Stimulated activated CD4-positive, alpha-beta T cell treated with anti-CD3 and anti-CD28 coated beads, Interleukin-15, amount 100 ng/mL, for 24 hours (primary cell): ENCODE data around the gene DNASE1L3.

Experiments used
- DNase-seq: peaks from one replicate; pipeline ENCODE4 v3.0.0-alpha.2; 2020

Gene DNASE1L3

DNA sequence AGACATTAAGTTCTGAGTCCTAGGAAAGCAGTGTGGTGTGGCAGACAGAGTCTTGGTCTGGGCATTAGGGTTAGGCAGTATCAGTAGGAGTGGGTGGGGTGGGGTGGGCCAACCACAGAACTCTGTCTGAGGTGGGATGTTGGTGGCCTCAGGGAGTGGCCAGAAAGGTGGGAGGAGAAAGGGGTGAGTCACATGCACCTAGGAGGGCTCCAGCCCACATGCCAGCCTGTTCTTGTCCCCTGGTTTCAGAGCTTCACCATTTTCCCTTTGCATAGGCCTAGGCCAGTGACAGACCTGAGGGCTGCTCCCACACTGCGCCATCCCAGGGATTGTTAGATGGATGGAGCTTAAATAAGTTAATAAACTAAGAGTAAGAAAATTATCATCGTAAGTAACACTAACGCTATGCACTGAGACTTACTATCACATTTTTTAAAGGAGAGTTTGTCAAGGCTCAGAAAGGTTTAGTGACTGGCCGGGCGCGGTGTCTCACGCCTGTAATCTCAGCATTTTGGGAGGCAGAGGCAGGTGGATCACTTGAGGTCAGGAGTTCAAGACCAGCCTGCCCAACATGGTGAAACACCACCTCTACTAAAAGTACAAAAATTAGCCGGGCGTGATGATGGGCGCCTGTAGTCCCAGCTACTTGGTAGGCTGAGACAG, 33.8 kb downstream of the DNASE1L3 start:
- DNase-seq: no peak

DNA sequence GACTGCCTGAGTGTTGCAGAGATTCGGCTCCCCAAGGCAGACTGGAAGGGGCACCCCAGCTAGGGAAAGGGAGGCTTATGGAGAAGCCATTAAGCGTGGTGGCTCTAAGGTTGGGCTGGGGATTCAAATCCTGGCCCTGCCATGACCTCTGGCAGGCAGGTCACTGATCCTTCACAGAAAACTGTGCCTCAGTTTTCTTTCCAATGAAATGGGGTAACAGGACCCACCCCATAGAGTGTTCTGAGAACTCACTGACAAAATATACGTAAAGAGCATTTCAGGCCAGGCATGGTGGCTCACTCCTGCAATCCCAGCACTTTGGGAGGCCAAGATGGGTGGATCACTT, 34.6 kb downstream of the DNASE1L3 start:
- DNase-seq: no peak

GRCh38 chr3:58175437-58176184, 35.2 kb downstream of the DNASE1L3 start:
- no peak for DNase-seq

GRCh38 chr3:58175187-58175436, 35.7 kb downstream of the DNASE1L3 start:
- no peak for DNase-seq

- peak; percentile 46 for DNase-seq
These were observed 36.9 kb downstream of the DNASE1L3 start for GRCh38 chr3:58173669-58174398.

DNA sequence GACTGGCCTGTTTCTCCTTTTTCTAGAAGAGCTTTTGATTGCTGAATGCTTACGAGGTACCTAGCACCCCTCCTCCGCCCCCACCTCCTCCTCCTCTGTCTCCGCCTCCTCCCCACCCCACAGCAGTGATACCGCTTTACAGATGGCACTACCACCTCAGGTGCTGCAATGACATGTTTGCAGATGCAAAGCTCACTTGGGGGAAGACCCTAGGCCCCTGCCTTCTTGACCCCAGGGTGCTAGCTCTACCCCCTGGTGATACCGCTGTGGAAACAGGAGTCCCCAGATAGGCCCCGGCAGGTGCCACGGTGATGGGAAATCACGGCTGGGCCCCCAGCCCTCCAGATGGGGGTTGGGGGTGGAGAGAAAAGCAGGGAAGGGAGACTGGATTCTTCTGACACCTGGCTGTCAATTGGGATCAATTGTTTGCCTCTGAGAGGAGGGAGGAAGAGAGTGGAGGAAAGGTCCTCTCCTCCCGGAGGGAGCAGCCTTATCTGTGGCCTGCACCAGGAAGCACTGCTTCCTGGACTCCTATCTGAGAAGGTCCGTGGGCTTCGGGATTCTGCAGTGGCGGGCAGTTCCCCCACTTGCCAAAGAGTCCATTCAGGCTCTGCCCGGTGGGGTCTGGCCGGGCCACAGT, 37.6 kb downstream of the DNASE1L3 start:
- no peak for DNase-seq

DNA sequence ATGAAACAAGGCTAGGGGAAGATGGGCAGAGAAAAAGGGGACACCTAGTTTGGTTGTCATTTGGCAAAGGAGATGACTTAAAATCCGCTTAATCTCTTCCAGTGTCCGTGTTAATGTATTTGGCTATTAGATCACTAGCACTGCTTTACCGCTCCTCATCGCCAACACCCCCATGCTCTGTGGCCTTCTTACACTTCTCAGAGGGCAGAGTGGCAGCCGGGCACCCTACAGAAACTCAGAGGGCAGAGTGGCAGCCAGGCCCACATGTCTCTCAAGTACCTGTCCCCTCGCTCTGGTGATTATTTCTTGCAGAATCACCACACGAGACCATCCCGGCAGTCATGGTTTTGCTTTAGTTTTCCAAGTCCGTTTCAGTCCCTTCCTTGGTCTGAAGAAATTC, 39.6 kb downstream of the DNASE1L3 start:
- DNase-seq: no peak

DNA sequence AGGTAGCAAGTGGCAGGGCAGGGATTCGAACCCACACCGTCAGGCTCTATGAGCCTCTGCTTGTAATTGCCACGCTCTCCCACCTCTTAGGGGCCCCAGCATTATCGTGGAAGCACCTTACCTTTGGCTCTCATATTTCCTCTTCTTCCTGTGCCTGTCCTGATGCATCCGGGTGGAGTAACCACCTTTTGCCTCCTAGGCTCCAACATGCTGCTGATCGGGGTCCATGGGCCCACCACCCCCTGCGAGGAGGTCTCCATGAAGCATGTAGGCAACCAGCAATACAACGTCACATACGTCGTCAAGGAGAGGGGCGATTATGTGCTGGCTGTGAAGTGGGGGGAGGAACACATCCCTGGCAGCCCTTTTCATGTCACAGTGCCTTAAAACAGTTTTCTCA, 40.4 kb downstream of the DNASE1L3 start:
- DNase-seq: no peak

GRCh38 chr3:58169371-58169770, 41.4 kb downstream of the DNASE1L3 start:
- no peak for DNase-seq

- no peak for DNase-seq
These were observed 42.3 kb downstream of the DNASE1L3 start for GRCh38 chr3:58168498-58168897.

DNA sequence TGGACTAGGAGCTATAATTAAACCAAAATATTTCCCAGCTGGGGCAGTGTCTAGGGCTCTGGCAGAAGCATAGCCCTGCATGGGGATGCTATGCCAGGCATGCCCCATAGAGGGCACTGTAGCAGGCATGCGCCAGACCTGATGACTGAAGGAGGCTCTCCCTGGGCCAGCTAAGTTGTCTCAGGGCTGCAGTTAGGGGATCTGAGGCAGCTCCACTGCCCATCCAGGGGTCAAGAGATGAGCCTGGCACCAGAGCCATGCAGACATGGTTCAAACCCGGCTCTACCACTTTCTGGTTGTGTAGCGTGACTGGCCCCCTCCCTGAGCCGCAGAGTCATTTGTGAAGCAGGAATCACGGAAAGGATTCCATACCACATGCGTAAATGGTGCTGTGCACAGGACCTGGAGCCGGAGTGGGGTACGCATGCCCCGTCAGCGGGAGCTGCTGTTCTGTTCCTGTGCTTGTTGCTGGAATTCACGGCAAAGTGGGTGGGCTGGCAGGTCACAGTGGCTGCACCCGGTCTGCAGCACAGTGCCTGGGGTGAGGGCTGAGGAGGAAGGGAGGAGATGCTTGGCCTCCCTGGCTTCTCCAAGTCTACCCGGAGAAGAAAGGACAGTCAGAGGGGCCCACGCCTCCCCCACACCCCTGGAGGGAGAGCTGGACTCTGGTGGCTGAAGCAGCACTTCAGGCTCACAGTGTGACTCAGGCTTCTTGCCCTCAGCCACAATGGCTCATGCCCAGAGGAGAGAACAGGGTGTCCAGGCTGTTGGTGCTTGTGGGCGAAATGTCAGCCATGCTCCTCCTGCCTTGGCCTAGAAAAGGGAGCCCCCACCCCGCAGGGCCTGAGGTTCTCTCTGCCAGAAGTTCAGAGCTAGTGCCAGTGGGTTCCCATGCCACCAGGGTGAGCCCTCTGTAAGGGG, 43.1 kb downstream of the DNASE1L3 start:
- DNase-seq: peak; percentile 81

DNA sequence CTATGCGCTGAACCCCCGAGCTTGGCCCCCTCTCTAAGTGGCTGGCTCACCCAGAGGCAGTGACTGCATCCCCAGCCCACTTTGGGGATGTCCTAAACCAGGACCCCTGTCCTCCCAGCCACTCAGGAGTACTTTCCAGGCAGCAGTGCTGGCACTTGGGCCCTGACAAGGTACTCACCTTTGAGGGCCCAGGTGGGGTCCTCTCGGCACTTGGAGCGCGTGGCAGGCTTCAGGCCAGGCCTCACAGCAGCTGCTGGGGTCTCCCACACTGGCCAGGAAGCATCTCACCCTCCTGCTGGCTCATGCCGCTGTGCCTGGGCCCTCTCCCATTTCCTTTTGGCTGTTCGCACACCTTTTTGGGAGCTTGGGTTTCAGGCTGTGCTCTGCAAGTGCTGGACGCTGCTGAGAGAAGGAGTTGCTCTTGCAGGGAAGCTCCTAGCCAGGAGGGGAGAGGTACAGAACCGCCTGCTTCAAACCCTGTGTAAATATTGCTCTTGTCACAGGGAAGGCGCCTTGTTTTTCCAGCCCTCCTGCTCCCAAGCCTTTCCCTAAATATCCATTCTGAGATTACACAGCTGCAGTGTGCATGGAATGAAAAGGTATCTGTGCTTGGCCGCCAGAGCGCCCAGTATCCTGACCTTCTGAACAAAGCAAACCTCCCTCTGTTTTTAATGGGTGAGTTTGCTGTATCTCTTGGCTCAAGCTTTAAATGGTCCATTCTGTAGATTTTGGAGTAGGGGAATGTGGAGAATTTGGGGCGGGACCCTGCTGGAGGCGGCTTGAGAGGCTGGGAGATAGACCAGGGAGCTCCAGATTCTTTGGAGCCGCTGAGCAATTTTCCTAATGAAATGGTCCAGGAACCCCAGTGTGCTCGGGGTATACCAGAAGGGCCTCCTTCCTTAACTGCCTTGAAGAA, 45.6 kb downstream of the DNASE1L3 start:
- no peak for DNase-seq

DNA sequence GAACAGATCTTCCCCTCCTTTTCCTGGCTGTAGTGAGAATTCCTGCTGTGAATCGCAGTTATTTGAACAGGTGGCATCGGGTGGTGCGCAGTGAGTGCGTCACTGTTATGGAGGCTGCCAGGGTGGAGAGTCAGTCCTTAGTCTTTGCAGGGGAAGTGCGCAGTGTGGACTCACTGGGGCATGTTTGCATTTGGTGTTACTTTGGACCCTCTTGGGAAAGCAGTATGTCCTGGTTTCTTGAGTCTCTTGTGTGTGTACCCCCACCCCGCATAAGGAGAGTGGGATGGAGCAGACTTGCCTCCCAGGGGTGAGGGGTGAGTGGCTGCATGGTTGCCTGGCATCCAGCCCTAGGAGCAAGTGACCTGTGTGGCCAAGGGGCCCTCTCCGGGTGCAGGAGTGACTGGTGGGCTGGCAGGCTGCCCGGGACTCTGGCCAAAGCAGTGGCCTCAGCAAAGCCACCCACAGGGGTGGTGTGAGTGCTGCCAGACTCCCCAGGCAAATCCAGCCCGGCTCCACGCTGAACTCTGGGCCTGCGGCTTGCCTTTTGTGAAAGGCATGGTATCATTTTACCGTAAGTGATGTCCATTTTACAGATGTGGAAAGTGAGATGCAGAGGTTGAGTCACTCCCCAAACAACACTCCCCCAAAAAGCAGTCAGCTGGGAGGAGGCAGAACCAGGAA, 46.4 kb downstream of the DNASE1L3 start:
- DNase-seq: no peak

GRCh38 chr3:58163234-58163633, 47.5 kb downstream of the DNASE1L3 start:
- DNase-seq: no peak

GRCh38 chr3:58161435-58162398, 49.1 kb downstream of the DNASE1L3 start:
- no peak for DNase-seq

DNA sequence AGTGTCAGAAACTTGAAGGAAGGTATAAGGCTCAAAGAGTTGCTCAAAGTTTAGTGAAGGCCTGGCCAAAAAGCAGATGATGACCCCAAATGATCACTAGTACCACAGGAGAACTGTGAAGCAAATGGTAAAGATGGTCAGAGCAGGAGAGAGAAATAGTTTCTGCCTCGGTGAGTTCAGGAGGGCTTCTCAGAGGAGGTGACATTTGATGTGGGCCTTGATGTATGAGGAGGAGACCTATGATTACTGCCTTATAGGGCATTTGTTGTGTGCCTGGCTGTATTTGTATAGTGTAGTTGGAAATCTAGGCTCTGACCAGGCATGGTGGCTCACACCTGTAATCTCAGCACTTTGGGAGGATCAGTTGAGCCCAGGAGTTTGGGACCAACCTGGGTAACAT, 50.4 kb downstream of the DNASE1L3 start:
- no peak for DNase-seq

GRCh38 chr3:58158442-58159153, 52.2 kb downstream of the DNASE1L3 start:
- DNase-seq: no peak

DNA sequence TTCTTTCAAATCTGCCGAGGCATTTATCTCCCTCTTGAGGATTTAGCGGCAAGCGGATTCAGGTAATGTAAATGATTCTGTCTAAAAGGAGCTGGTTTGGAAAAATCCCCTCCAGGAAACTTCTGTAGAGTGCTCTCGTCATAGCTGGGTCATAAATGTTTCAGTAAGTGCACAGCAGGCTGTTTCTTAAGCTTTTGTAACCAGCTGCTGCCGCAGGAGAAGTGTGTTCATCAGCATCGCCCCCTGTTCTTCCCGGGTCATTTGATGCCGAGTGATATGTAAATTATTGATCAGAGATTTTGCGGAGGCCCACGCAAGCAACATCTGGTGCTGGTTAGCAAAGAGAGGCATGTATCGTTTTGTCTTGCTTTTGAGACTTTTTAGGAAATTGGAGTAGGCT, 53.1 kb downstream of the DNASE1L3 start:
- DNase-seq: no peak

DNA sequence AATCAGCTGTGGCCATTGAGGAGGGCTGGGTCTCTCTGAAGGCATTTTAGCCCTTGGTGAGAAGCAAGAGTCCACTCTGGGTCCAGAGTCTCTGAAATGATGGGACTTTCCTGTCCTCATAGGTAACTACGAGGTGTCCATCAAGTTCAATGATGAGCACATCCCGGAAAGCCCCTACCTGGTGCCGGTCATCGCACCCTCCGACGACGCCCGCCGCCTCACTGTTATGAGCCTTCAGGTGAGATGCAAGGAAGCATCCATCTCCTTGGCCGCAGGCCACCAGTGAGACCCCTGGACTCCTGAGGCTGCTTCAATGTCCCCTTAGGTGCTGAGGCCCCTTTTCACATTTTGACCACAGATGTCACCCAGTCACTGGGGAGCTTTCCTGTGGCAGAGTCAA, 54.9 kb downstream of the DNASE1L3 start:
- DNase-seq: no peak
